Stimulated activated CD8-positive, alpha-beta memory T cell treated with anti-CD3 and anti-CD28 coated beads, Interleukin-4, amount 100 ng/mL, for 1 hour (primary cell): ENCODE measurements around the gene CYB561A3.
A peak's percentile ranks its signal among the peaks of the same experiment; 100 is the strongest.

Source experiments
- DNase-seq, 2 donors: peaks; one replicate each; pipeline ENCODE4 v3.0.0-alpha.2; 2020; ENCODE audit warnings: low read depth in 2 of 2, low spot score in 1 of 2

CYB561A3 gene

DNA sequence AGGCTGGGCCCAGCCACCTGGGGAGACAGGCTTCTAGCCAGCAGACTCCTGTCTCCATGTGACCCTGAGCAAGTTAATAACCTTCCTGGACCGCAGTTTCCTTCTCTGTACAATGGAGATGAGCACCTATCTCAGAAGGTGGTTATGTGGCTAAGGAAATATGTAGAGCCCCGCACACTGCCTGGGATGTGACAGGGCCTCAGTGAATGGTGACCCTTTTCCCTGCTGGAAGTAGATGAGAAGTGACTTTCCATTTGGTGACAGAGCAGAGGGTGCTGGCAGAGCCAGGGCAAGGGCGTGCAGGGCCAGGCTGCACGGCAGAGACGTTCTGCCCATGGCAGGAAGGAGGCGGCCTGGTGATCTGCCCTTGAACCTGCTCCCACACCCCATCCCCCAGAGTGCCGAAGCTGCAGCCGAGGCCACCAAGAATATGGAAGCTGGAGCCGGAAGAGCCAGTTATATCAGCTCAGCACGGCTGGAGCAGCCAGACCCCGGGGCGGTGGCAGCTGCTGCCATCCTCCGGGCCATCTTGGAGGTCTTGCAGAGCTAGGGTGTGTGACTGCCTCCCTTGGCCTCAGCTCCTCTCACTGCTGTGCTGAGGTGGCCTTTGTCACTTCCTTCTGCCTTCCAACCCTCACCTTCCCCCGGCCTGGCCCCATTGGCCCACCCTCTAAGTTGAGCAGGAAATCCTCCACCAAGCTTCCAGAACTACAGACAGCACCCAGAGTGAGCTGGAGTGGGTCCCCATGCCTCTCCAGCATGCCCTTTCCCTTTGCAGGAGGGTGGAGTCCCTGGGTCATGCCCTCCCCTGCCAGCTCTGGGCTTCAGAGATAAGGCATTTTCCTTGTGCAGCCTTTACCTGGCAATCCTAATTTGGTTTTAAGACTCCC, 15.5 kb downstream of the CYB561A3 start:
- no peak for DNase-seq

- DNase-seq = no peak
Measured at GRCh38 chr11:61345170-61345610, 16.5 kb downstream of the CYB561A3 start.

- no peak for DNase-seq
Measured at GRCh38 chr11:61343792-61344745, 17.6 kb downstream of the CYB561A3 start.

GRCh38 chr11:61342207-61342803, 19.4 kb downstream of the CYB561A3 start:
- no peak for DNase-seq

- DNase-seq = no peak
Measured at GRCh38 chr11:61341706-61342105, 20.0 kb downstream of the CYB561A3 start.

GRCh38 chr11:61340979-61341378, 20.7 kb downstream of the CYB561A3 start:
- DNase-seq = no peak

- no peak for DNase-seq
Measured at GRCh38 chr11:61339490-61339878, 22.2 kb downstream of the CYB561A3 start.

DNA sequence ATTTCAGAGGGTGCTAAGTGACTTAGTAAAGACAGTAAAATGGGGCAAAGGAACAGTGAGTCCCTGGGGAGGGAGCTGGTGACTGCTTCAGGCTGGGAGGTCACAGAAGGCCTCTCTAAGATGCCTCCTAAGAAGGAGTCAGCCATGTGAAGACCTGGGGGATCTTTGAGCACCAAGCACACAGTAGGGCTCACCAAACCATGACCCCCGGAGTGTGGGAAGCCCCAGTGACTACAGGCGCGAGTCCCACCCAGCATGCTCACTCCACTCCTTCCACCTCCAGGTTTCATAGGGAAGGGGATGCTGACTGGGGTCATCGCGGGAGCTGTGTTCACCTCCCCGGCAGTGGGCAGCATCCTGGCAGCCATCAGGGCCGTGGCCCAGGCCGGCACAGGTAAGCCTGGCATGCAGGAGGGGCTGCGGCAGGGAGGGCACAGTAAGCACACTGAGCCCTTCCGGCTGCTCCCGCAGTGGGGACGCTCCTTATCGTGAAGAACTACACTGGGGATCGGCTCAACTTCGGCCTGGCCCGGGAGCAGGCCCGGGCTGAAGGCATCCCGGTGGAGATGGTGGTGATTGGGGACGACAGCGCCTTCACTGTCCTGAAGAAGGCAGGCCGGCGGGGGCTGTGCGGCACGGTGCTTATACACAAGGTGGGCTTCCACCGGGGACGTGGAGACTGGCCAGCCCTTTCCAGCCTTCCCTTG, 22.7 kb downstream of the CYB561A3 start:
- no peak for DNase-seq

DNA sequence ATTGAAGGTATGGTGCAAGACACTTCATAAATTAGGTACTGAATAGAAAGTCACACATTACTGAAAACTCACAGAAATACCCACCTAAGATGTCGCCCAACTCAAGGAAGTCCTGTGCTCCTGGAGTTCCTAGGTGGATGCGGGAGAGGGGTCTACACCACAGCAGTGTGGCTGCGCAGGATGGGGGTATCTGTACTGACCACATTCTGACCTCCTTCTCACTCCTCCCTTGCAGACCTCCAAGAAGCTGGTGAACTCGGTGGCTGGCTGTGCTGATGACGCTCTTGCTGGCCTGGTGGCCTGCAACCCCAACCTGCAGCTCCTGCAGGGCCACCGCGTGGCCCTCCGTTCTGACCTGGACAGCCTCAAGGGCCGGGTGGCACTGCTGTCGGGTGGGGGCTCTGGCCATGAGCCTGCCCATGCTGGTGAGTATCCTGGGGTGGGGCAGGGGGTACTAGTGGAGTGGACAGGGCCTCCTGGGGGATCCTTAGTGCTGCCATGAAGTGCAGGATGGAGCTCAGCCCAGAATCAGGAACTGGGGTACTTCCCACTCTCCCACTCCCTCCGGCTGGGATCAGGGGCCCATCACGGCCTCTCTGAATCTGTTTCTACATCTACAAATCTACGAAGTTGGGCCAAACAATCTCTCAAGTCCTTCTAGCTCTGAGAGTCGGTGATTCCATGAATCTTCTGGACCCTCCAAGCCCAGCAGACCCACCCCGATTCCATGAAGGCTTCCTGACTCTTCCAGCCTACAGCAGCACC, 23.8 kb downstream of the CYB561A3 start:
- DNase-seq = no peak

- DNase-seq = peak; percentile 49 to 64
Measured at GRCh38 chr11:61336171-61336935, 25.3 kb downstream of the CYB561A3 start.

- no peak for DNase-seq
Measured at GRCh38 chr11:61335355-61335710, 26.3 kb downstream of the CYB561A3 start.

DNA sequence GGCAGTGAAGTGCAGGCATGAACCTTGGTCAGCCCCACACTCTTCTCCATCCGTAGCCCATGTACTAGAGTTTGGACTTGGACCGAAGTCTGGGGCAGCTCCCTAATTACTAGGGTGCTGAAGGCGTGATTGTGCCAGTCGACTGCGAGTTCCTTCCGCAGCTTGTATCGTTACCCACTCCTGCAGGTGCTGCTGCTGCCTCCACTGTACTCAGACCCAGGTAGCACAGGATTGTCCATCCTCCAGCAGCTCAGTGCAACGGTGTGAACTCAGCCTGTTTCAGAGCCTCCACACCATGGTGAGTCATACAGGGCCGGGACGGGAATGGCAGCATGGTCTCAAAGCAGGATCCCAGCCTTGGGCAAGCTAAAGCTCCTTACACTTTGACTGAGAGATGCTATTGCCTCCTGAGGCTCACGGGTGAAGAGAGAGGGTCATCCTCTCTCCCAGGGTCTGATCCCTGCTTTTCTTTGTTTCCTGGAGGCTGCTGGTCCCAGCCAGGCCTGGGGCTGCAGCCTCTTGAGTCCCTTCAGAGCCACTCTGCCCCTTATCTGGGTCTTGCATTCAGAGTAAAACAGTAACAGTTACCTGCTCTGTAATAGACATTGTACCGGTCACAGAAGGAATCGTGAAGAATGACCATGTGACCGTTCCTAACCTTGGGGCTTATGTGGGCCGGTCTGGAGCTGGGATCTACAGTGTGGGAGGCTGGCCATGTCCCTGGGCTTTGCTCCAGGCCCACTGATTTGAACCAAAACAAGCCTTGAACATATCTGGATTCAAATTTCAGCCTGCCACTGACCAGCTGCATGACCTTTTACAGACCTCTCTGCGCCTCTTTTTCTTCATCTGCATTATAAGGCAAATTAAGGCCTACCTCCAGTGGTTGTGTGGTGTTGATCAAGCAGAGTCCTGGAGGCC, 27.0 kb downstream of the CYB561A3 start:
- DNase-seq = no peak

DNA sequence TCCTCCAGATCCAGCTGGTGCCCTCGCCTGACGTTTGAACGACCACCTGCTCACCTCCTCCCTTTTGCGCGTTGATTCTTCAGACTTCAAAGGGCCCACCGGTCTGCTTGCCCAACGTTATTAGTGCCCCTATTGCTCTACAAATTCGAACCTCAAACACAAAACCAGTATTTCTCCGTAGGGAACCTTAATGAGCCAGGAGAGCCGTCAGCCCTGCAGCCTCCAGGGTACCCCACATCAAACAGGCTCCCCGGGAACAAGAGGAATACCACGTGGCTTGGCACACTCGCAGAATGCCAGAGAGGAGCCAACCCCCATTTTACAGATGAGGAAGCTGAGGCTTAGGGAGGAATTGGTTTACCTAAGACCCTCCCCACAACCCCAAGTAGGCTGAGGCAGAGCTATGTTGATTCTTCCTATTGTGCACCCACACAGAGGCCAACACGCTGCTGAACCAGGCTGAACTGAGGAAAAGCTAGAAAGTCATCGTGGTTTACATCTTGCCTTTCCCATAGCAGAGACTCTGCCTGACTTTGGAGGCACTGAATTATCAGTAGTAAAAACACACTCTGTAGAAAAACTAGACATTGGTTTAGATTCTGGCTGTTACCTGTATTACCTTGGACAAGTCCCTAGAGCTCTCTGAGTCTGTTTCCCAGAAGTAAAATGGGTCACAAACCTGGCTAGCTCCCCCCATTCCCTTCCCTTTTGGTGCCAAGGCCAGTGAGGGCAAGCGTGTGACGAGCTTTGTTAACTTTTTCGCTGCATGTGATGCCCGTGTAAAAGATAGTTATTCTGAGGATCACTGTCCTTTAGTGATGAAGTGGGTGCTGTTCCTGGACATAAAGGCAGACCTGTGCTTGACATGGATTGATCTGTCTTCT, 27.9 kb downstream of the CYB561A3 start:
- DNase-seq = no peak

- DNase-seq = peak; percentile 92 to 94
Measured at GRCh38 chr11:61332797-61333549, 28.7 kb downstream of the CYB561A3 start, which contains the start of the genes DDB1 and TKFC. Gene DDB1, minus strand, starts transcription at chr11:61333105. Its CDS starts 137 bp downstream, at chr11:61332968. Gene TKFC, plus strand, starts transcription at chr11:61333228. Its CDS starts 1,501 bp downstream, at chr11:61334729.

DNA sequence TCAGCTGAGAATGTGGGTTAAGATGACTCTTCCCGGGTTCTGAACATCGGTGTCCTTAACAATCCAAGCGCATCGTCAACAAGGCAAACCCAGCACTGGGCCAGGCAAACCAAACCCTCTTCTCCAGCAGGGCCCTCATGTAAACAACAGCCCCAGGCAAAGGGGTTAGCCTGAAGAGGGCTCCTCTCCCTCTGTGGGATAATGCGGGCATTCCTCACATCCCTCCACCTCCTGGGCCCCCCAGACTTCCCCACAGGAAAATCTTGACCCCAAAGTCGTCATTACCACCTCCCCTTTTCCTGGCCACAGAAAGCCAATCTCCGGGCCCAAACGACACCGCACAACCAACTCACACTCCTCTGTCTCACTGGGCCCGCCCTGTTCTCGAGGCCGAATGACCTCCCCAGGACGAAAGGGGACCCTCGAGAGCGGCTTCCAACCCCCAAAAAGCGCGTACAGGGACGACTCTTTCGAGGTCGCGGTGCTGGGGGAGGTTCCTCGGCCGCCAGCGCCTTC, 29.3 kb downstream of the CYB561A3 start:
- no peak for DNase-seq

GRCh38 chr11:61331651-61332050, 30.0 kb downstream of the CYB561A3 start:
- DNase-seq = no peak
